Epithelial cell of esophagus (primary cell): Measurements from ENCODE around the gene PANK4.
A peak's percentile ranks its signal among the peaks of the same experiment; 100 is the strongest.

Experiments used
- DNase-seq: peaks from one replicate; pipeline ENCODE4 v3.0.0; 2010; ENCODE audit warnings: low read depth
- H3K4me3 ChIP-seq: 2 replicates; pipeline ENCODE4 v1.5.1; 2011; ENCODE audit warnings: mild to moderate bottlenecking, low read length, control low read depth
- CTCF ChIP-seq: IDR thresholded peaks from 2 replicates; pipeline ENCODE4 v1.5.1; 2011; ENCODE audit warnings: low read depth, mild to moderate bottlenecking, low read length, control low read depth, inconsistent platforms; ENCODE audit not compliant: insufficient read depth; ENCODE audit errors: missing control alignments

PANK4 gene

DNA sequence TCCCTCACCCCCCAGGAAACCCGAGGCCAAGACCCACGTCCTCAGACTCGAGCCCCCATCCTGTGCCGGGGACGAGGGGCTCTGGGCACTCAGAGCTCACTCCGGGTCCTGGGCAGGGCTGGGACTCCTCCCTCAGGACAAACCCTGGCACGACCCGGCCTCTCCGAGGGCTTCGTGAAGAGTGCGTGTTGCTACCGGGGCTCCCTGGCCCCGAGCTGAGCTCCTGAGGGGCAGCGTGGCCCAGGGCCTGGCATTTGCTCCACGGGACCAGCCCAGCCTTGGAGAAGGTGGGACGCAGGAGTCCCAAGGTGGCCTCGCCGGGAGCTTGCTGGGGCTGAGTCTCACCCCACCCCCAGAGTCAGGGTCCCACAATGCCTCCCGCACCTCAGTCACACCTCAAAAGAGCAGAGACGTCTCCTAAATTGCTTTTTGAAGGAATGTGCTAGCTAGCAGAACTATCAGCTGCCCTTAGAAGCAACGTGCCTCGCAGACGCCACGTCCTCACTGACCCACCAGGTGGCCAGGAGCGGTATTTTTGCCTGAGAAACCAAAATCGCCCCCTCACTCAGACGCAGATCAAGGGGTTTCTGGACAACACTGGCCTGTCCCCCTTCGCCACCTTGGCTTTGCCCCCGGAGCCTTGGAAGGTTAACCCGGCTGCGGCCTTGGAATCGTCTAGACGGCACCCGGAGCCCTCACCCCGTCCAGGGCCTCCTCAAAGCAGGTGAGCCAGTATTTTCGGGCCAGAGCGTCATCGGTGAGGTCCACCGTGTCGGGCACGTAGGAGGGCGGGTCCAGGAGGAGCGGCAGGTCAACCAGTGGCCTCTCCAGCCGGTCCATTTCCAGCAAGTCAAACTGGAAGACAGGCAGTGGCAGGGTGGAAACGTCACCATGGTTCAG, 11.3 kb downstream of the PANK4 start:
- DNase-seq: no peak
- H3K4me3 ChIP-seq: no peak overlapping the region
- TF ChIP-seq CTCF: peak; percentile 20

GRCh38 chr1:2513939-2514652, 12.3 kb downstream of the PANK4 start:
- no peak for TF ChIP-seq CTCF
- no peak for DNase-seq
- H3K4me3 ChIP-seq: no peak overlapping the region

DNA sequence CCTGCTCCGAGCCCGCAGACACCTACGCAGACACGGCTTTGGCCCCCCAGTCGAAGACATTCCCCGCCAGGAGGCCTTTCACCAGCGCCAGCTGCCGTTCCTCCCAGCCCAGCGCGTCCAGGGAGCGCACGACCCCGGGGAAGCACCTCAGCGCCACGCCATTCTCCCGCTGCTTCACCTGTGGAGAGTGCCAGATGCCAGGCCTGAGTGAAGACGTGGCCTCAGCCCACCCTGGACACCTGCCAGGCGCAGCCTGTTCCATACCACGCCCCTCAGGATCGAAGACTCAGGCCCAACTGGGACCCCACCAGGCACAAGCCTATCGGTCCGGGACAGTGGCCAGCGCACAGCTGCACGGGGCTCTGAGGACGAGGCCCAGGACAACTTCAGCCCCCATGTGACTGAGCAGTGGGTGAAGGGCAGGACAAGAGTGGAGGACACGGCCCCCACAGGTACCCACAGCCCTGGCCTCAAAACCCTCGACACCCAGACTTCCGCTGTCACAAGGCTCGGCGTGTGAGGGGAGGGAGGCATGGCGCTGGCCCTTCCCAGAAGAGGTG, 13.5 kb downstream of the PANK4 start:
- no peak for DNase-seq
- H3K4me3 ChIP-seq: no peak overlapping the region
- TF ChIP-seq CTCF: no peak

GRCh38 chr1:2510366-2511155, 15.8 kb downstream of the PANK4 start:
- TF ChIP-seq CTCF: no peak

GRCh38 chr1:2509589-2509988, 16.8 kb downstream of the PANK4 start:
- TF ChIP-seq CTCF: no peak
- no peak for DNase-seq
- H3K4me3 ChIP-seq: no peak overlapping the region

More at GRCh38 chr1:2510366-2511155, 15.8 kb downstream of the PANK4 start:
- H3K4me3 ChIP-seq: no peak overlapping the region
- no peak for DNase-seq

DNA sequence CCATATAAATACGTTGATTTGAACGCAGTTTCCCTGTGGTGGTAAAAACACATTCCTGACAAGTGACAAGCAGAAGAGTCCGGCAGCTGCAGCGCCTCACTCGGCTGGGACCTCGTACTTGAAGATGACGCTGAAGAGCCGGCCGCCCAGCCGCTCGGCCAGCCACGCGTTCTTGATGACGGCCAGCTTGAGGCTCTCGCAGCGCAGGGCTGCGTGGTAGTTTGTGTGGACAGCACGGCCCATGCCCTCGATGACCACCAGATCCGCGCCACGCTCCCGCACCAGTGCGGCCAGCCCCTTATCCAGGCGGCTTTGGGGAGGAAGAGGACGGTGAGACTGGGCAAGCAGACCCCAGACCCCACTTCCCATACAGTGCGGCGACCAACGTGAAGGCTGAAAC, 17.6 kb downstream of the PANK4 start:
- no peak overlapping the region for H3K4me3 ChIP-seq
- TF ChIP-seq CTCF: no peak
- no peak for DNase-seq
